ENCODE results near the gene MYO1E. TPM values are rescaled to one million over a fixed set of nuclear protein-coding genes. Genes with fewer than 3 reads are reported as not detected.

The MYO1E gene
- total RNA-seq, 4 donors from 2014 or later = 49.7 to 135 (median 82.2) TPM

GRCh38 chr15:59158701-59159034 is 214.0 kb downstream of the MYO1E start:
- peaks cover 0 to 95% (median 12%) of the 10 kb centered on the region in 3 donors for H3K36me3 ChIP-seq
- H3K4me3 ChIP-seq = no peak overlapping the region
- TF ChIP-seq POLR2A (IDR thresholded peaks at IDR 0.05) = no peak
- TF ChIP-seq CTCF (IDR thresholded peaks at IDR 0.05) = no peak
- 51% methylated on average over 7 of the region's 7 CpGs for WGBS, 2 donors
- H3K4me1 ChIP-seq = peaks cover 0 to 26% (median 12%) of the 10 kb centered on the region in 3 donors
- peak overlapping the region in 3 of 4 donors; percentile 25 to 85 (median 73) for H3K27ac ChIP-seq
- H3K27me3 ChIP-seq = no peaks in the 10 kb centered on the region
- H3K9me3 ChIP-seq = no peaks in the 10 kb centered on the region
- no peak for DNase-seq
- intact Hi-C loops (cut with DNase I) = no loop called here

- Histone ChIP-seq H3K4me3 (no peak overlapping the region), H3K27me3 (no peaks in the 10 kb centered on the region), H3K27ac (peak overlapping the region; percentile 24 to 85 (median 49)), H3K4me1 (peaks cover 0 to 26% (median 12%) of the 10 kb centered on the region in 3 donors), H3K9me3 (no peaks in the 10 kb centered on the region), H3K36me3 (peaks cover 0 to 100% (median 18%) of the 10 kb centered on the region in 3 donors)
- no peak for TF ChIP-seq CTCF (IDR thresholded peaks at IDR 0.05)
- intact Hi-C loops (cut with DNase I) = no loop called here
- 73 to 76% methylated on average over 9 of the region's 9 CpGs for WGBS, 2 donors
- no peak for DNase-seq
Observed at GRCh38 chr15:59157840-59158700, 214.6 kb downstream of the MYO1E start.

GRCh38 chr15:59157396-59157795 is 215.3 kb downstream of the MYO1E start:
- Histone ChIP-seq H3K27ac (peak overlapping the region in 2 of 4 donors; percentile 73 to 85), H3K4me3 (no peak overlapping the region), H3K36me3 (peaks cover 0 to 100% (median 19%) of the 10 kb centered on the region in 3 donors), H3K27me3 (no peaks in the 10 kb centered on the region), H3K9me3 (no peaks in the 10 kb centered on the region), H3K4me1 (peaks cover 0 to 26% (median 12%) of the 10 kb centered on the region in 3 donors)
- no peak for DNase-seq
- intact Hi-C loops (cut with DNase I) = no loop called here
- TF ChIP-seq CTCF (IDR thresholded peaks at IDR 0.05) (no peak), POLR2A (IDR thresholded peaks at IDR 0.05) (no peak)
- WGBS, 2 donors = 90 to 96% methylated on average over 5 of the region's 5 CpGs

GRCh38 chr15:59155431-59155830 is 217.2 kb downstream of the MYO1E start:
- WGBS, 2 donors = 89 to 90% methylated on average over 3 of the region's 4 CpGs
- Histone ChIP-seq H3K27me3 (no peaks in the 10 kb centered on the region), H3K4me1 (peaks cover 0 to 28% (median 12%) of the 10 kb centered on the region in 3 donors), H3K4me3 (no peak overlapping the region), H3K9me3 (no peaks in the 10 kb centered on the region), H3K27ac (no peak overlapping the region), H3K36me3 (peaks cover 0 to 100% (median 8%) of the 10 kb centered on the region in 3 donors)
- TF ChIP-seq POLR2A (IDR thresholded peaks at IDR 0.05) (no peak), CTCF (IDR thresholded peaks at IDR 0.05) (no peak)
- intact Hi-C loops (cut with DNase I) = no loop called here
- no peak for DNase-seq

GRCh38 chr15:59154243-59154642 is 218.4 kb downstream of the MYO1E start:
- 62 to 84% methylated on average over 5 to 7 of the region's 8 CpGs for WGBS, 2 donors
- H3K4me3 ChIP-seq = no peak overlapping the region
- TF ChIP-seq CTCF (IDR thresholded peaks at IDR 0.05) = no peak
- no peak for TF ChIP-seq POLR2A (IDR thresholded peaks at IDR 0.05)
- intact Hi-C loops (cut with DNase I) = no loop called here
- H3K36me3 ChIP-seq = peaks cover 0 to 100% (median 7%) of the 10 kb centered on the region in 3 donors
- H3K9me3 ChIP-seq = no peaks in the 10 kb centered on the region
- H3K4me1 ChIP-seq = peaks cover 0 to 34% (median 12%) of the 10 kb centered on the region in 3 donors
- no peak for DNase-seq
- H3K27me3 ChIP-seq = no peaks in the 10 kb centered on the region
- no peak overlapping the region for H3K27ac ChIP-seq
